ENCODE results near the gene CD151.

Gene CD151

DNA sequence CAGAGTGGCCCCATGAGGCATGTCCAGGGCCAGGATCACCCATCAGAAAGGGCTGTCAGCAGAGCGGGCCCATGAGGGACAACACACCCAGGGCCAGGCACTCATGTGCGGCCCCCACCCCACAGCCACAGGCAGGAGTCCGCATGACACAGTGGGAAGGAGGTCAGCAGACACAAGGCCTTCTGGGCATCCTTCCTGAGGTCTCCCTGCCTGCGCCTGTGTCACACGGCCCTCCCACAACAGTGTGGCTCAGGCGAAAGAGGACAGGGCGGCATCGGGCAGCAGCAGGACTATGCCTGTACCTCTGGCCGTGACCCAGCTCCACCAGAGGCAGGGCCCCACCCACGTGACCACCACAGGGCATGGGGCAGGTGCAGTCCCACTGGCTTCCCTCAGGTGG lies 50.8 kb downstream of the CD151 start:
- Histone ChIP-seq H3K4me3 (ENCODE audit: low read length) (no peak overlapping the region), H3K9ac (ENCODE audit: low read length) (no peak overlapping the region), H3K36me3 (ENCODE audit: control insufficient read depth, low read depth, low read length) (peaks cover 10% of the 10 kb centered on the region)

DNA sequence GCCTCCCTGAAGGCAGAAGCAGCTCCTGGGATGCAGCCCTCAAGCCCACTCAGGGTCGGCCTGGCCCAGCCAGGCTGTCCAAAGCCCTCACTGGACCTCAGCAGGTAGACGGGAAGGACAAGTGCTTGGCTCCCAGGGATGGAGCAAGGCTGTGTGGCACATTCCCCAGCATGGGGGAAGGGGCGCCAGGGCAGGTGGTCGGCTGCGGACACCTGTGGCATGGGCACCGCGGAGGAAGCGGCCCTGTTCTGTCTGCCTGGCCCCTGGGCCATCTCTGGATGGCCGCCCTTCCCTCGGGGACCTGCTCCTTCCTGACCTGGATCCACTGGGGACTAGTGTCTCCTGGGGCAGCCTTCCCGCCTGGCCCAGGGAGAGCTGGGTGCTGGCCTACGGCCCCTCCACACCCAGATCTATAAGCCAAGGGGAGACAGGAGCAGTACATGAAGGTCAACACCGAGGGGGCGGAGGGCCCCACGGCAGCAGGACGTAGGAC lies 51.9 kb downstream of the CD151 start:
- no peak overlapping the region for H3K9ac ChIP-seq (ENCODE audit: low read length)
- no peaks in the 10 kb centered on the region for H3K9me3 ChIP-seq (ENCODE audit: control insufficient read depth, low read depth, low read length)
- H3K4me1 ChIP-seq (ENCODE audit: control insufficient read depth, low read depth, low read length), result no peaks in the 10 kb centered on the region
- H3K27me3 ChIP-seq (ENCODE audit: control insufficient read depth, insufficient read depth, low read length), result no peaks in the 10 kb centered on the region
- H3K36me3 ChIP-seq (ENCODE audit: control insufficient read depth, low read depth, low read length), result peaks cover 10% of the 10 kb centered on the region
- H3K4me3 ChIP-seq (ENCODE audit: low read length), result no peak overlapping the region
- no peak overlapping the region for H3K27ac ChIP-seq (ENCODE audit: low read length)

More for the DNA sequence above, 50.8 kb downstream of the CD151 start:
- Histone ChIP-seq H3K27ac (ENCODE audit: low read length) (no peak overlapping the region), H3K27me3 (ENCODE audit: control insufficient read depth, insufficient read depth, low read length) (no peaks in the 10 kb centered on the region), H3K9me3 (ENCODE audit: control insufficient read depth, low read depth, low read length) (no peaks in the 10 kb centered on the region), H3K4me1 (ENCODE audit: control insufficient read depth, low read depth, low read length) (no peaks in the 10 kb centered on the region)

DNA sequence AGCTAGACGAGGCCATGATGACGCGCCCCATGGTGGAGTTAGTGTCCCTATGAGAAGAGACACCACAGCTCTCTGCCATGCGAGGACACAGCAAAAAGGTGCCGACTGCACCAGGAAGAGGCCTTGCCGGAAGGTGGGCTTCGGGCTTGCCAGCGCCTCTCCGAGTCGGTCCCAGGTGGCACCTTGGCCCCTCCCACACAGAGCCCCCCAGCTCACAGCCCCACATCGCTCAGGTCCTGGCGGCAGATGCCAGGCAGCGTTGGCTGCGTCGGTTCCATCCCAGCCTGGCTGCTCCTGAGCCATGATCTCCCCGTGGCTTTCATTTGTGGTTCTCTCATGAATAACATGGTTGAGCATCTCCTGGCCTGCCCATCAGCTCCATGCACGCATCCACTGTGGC lies 53.8 kb downstream of the CD151 start:
- Histone ChIP-seq H3K4me1 (ENCODE audit: control insufficient read depth, low read depth, low read length) (no peaks in the 10 kb centered on the region), H3K9ac (ENCODE audit: low read length) (no peak overlapping the region), H3K4me3 (ENCODE audit: low read length) (no peak overlapping the region), H3K36me3 (ENCODE audit: control insufficient read depth, low read depth, low read length) (peaks cover 6% of the 10 kb centered on the region), H3K27ac (ENCODE audit: low read length) (no peak overlapping the region), H3K27me3 (ENCODE audit: control insufficient read depth, insufficient read depth, low read length) (no peaks in the 10 kb centered on the region), H3K9me3 (ENCODE audit: control insufficient read depth, low read depth, low read length) (no peaks in the 10 kb centered on the region)

DNA sequence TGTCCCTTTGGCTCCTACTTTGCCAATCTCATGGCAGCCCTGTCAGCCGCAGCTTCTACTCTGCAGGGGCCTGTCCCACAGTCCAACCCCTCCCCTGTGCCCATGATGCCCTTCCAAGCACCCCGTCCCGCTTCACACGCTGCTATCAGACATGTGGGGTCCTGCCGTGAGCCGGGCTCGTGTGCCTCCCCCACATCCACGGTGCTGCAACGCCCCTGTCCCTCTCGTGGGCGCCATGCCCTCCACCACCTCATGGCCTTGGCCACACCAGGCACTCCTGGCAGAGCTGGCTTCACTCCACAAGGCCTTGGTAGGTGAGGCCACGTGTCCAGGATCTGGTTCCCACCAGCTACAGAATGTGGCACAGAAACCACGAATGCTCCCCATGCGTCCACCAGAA lies 54.8 kb downstream of the CD151 start:
- H3K9ac ChIP-seq (ENCODE audit: low read length), result no peak overlapping the region
- H3K36me3 ChIP-seq (ENCODE audit: control insufficient read depth, low read depth, low read length), result no peaks in the 10 kb centered on the region

More for the DNA sequence above, 54.8 kb downstream of the CD151 start:
- no peak overlapping the region for H3K27ac ChIP-seq (ENCODE audit: low read length)
- no peaks in the 10 kb centered on the region for H3K9me3 ChIP-seq (ENCODE audit: control insufficient read depth, low read depth, low read length)
- H3K4me3 ChIP-seq (ENCODE audit: low read length), result no peak overlapping the region
- no peaks in the 10 kb centered on the region for H3K4me1 ChIP-seq (ENCODE audit: control insufficient read depth, low read depth, low read length)
- no peaks in the 10 kb centered on the region for H3K27me3 ChIP-seq (ENCODE audit: control insufficient read depth, insufficient read depth, low read length)
